HG03039 (cell line): ENCODE results near the gene CLEC14A.

ENCODE experiments used
- ATAC-seq: cut with Tn5 transposase; IDR thresholded peaks from one replicate; pipeline ENCODE4 v1.9.1; 2021; ENCODE audit warnings: mild to moderate bottlenecking, moderate library complexity; ENCODE audit not compliant: unreplicated experiment

CLEC14A gene

DNA sequence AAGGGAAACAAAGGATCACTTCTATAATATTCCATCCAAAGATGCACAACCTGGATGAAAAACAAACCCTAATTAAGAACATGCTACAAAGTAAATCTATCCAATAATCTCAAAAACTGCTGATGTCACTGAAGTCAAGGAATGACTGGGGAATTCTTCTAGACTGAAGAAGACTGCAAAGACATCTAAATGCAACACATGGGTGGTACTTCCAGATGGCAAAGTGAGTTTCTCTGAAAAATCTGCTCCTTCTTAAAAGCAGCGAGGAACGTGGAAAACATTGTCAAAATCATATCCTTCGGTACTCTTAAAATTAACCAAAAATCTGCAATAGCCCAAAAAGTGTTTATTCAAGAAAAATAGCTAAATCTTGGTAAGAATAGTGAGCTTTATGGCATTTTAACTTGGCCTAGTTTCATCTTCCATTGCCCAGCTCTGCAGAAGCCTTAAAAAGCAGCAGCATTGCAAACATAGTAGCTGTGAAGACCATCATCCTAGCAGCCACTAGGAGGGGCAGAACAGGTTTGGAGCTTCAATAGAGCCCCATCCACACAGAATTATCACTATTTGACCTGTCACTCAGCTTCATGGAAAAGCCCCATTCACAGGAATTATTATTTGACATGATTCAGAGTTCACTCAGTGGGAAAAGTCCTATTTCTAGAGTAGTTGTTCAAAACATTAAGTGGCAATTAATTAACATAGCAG is 7.4 kb downstream of the CLEC14A start:
- ATAC-seq = no peak

DNA sequence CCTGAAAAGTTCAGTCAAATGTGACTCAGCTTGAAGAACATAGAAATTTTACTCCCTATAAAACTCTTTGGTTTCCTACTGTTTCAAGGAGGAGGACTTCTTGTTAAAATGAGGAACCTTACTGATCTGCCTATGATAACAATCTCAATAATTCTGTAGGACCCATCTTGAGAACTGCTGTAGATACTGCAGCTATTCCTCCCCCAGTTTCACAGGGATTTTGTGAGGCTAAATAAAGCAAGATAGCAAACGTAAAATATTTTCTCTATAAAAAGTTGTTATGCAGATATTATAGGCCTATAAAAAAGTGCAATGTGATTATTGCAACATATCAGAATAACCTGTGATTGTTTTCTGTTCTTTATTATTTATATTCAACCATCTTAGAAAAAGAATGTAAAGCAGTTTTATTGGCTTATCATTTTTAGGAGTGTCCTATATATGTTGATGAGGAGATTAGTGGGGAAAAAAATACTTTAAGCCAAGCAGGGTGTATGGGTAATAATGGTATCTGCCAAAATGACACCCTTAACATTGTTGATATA is 12.1 kb downstream of the CLEC14A start:
- ATAC-seq = no peak

DNA sequence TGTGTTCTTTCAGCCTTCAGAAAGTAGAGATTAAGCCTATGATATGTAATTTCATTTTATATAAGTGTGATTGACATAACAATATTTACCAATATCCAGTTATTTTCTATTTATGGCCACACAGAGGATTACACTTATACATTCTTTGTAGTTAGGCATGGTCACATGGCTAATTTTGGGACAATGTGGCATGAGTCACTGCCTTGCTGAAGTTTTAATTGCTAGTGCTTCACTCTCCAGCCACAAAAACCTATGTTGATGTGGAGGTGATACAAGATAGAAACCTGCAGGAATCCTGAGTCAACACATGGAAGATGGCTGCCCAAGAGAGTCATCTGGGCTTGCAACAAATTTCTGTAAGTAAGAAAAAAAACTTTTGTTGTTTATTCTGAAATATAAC is 17.0 kb downstream of the CLEC14A start:
- ATAC-seq = no peak

DNA sequence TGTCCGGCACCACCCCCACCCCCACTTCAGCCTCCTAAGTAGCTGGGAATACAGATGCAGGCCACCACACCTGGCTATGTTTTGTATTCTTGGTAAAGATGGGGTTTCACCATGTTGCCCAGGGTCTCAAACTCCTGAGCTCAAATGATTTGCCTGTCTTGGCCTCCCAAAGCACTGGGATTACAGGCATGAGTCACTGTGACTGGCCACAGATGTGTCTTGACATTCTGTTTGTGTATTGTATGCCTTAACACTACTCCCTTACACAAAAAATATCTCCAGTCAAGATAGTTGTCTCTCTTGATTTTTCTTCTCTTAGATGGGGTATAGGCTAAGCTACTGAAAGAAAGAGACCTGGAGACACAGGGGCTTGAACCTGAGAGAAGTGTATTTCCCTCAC is 17.6 kb downstream of the CLEC14A start:
- no peak for ATAC-seq

DNA sequence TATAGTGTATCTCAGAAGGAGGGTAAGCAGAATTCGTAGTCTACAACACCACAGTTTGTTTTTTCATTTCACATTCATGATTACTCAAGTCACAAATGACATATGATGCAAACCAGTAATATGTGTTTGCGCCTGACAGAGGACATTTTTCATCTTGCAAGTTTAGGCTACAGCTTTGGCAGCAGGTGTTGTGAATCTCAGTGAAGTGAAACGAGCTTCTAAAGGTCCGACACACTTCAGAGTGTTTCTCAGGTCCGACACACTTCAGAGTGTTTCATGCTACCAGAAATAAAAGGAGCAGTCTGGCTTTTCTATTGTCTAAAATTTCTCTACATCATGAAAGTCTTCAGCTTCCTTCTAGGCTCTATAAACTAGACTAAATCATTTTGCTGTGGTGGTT is 22.7 kb downstream of the CLEC14A start:
- no peak for ATAC-seq

DNA sequence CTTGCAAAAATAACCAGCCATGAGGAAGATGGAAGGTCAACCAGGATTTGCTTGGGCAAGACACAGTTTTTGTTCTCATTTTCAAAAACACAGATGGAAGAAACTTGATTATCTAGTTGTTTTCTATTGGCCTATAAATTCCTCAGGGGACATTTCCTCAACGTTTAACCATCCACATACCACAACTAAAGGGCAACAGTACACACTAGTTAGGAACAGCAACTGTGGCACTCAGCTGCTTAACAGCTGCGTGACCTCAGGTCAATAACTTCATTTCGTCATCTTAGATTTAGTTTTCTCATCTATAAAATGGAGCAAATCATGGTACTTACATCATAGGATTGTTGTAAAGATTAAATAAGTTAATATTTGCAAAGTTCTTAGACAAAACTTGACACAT is 29.5 kb downstream of the CLEC14A start:
- no peak for ATAC-seq

DNA sequence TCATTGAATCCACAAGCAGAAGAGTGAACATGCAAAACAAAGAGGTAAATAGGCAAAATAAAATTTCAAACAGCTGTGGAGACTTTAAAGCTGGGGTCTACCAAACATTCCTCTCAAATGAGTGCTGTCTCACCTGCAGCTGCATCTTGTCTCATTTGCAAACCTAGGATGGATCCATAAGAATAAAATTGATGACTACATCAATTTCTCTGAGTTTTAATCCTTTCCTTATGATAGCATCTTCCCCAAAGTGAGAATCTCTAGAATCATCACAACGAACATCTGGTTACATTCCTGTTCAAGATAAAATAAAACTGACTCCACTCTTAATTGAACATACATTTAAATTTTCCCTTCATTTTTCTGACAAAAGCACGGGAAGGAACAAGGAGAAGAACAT is 29.9 kb downstream of the CLEC14A start:
- ATAC-seq = no peak

DNA sequence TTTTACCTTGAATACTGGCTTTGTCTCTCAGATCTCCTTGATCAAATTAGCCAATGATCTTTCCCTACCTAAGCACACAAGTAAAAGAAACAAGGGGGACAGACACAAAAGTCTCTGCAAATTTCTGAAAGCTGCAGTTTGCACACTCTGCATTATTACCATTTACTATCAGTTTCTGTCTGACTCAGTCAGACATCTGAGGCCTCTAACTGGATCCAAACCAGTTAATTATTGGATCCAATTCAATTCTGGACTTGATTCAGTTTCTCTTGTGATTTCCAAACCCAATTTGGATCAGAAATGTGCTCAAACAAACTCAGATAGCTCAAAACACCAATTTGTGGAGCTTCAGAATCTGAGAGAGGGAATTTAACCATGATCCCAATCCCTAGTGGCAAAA is 31.6 kb downstream of the CLEC14A start:
- no peak for ATAC-seq

DNA sequence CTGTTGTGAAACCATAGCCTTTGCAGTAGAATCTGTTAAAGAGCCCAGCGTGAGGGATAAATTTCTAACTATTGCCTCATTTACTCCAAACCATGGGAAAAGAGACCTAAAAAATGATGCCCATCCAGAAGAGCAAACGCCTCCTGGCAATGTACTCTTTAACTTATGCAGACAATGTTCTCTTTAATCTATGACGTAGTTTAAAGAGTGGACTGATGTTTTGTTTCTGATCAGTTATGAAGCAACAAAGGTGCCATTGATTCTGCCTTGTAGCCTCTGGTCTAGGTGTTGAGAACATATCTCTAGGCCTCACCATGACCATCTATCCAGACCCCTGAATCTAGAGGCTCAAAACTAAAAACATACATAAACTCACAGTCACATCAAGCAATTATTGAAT is 34.8 kb downstream of the CLEC14A start:
- ATAC-seq = no peak

DNA sequence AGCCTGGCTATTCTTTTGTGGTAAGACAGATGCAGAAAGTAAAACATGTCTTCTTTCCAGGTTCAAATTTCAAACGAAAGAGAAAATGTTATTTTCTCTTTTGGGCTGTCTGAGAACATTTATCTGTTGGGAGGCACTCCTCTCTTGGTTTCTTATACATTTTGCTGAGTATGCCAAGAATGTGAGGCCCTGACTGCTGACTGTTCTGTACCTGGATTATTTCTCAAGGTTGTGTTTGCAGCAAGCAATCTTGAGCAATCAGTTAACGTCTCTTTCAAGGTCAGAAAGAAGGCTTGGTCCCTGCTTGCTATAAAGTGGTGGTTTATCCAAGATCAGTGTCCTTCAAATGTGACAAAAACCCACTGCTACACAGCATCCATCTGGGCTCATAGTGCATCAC is 38.3 kb downstream of the CLEC14A start:
- no peak for ATAC-seq

DNA sequence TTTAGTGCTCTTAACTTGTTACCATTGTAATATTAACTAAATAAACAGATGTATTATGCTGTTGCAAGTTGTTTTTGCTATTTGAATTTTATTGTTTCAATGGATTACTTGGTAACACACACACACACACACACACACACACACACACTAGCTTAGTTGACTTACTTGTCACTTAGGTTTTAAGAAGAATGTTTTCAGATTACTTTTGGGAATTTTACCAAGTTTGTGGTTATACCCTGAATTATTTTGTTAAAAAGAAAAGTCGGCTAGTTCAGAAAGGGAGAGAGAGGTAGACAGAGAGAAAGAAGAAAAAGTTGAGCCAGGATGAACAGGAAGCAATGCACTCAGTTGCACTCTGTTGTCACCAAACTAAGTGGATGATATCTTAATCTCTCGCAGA is 42.9 kb downstream of the CLEC14A start:
- no peak for ATAC-seq

DNA sequence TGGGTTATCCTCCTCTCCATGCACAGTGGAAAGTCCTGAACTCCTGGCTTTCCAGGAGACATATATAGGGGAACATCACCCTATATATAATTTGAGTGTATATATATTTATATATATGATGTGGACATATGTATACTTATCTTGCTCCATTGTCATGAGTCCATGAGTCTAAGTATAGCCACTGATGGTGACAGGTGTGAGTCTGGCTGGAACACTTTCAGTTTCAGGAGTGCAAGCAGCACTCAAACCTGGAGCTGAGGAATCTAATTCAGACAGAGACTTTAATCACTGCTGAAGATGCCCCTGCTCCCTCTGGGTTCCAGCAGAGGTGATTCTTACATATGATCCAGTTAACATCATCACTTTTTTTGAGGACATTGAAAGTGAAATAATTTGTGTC is 43.8 kb downstream of the CLEC14A start:
- no peak for ATAC-seq

DNA sequence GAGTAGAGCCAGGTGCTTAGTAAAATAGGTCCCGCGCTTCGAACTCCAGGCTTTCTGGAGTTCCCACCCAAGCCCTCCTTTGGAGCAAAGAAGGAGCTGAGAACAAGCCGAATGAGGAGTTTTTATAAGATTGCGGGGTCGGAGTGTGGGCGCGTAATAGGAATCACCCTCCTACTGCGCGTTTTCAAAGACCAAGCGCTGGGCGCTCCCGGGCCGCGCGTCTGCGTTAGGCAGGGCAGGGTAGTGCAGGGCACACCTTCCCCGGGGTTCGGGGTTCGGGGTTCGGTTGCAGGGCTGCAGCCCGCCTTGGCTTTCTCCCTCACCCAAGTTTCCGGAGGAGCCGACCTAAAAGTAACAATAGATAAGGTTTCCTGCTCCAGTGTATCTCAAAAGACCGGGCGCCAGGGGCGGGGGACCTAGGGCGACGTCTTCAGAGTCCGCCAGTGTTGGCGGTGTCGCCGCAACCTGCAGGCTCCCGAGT is 44.6 kb downstream of the CLEC14A start:
- ATAC-seq = no peak

DNA sequence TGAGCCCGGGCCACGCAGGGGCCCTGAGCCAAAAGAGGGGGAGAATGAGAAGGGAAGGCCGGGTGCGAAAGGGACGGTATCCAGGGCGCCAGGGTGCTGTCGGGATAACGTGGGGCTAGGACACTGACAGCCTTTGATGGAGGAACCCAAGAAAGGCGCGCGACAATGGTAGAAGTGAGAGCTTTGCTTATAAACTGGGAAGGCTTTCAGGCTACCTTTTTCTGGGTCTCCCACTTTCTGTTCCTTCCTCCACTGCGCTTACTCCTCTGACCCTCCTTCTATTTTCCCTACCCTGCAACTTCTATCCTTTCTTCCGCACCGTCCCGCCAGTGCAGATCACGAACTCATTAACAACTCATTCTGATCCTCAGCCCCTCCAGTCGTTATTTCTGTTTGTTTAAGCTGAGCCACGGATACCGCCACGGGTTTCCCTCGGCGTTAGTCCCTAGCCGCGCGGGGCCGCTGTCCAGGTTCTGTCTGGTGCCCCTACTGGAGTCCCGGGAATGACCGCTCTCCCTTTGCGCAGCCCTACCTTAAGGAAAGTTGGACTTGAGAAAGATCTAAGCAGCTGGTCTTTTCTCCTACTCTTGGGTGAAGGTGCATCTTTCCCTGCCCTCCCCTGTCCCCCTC is 45.2 kb downstream of the CLEC14A start:
- ATAC-seq = no peak

DNA sequence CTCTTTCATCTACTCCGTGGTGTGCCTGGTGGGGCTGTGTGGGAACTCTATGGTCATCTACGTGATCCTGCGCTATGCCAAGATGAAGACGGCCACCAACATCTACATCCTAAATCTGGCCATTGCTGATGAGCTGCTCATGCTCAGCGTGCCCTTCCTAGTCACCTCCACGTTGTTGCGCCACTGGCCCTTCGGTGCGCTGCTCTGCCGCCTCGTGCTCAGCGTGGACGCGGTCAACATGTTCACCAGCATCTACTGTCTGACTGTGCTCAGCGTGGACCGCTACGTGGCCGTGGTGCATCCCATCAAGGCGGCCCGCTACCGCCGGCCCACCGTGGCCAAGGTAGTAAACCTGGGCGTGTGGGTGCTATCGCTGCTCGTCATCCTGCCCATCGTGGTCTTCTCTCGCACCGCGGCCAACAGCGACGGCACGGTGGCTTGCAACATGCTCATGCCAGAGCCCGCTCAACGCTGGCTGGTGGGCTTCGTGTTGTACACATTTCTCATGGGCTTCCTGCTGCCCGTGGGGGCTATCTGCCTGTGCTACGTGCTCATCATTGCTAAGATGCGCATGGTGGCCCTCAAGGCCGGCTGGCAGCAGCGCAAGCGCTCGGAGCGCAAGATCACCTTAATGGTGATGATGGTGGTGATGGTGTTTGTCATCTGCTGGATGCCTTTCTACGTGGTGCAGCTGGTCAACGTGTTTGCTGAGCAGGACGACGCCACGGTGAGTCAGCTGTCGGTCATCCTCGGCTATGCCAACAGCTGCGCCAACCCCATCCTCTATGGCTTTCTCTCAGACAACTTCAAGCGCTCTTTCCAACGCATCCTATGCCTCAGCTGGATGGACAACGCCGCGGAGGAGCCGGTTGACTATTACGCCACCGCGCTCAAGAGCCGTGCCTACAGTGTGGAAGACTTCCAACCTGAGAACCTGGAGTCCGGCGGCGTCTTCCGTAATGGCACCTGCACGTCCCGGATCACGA is 46.0 kb downstream of the CLEC14A start:
- ATAC-seq = no peak

DNA sequence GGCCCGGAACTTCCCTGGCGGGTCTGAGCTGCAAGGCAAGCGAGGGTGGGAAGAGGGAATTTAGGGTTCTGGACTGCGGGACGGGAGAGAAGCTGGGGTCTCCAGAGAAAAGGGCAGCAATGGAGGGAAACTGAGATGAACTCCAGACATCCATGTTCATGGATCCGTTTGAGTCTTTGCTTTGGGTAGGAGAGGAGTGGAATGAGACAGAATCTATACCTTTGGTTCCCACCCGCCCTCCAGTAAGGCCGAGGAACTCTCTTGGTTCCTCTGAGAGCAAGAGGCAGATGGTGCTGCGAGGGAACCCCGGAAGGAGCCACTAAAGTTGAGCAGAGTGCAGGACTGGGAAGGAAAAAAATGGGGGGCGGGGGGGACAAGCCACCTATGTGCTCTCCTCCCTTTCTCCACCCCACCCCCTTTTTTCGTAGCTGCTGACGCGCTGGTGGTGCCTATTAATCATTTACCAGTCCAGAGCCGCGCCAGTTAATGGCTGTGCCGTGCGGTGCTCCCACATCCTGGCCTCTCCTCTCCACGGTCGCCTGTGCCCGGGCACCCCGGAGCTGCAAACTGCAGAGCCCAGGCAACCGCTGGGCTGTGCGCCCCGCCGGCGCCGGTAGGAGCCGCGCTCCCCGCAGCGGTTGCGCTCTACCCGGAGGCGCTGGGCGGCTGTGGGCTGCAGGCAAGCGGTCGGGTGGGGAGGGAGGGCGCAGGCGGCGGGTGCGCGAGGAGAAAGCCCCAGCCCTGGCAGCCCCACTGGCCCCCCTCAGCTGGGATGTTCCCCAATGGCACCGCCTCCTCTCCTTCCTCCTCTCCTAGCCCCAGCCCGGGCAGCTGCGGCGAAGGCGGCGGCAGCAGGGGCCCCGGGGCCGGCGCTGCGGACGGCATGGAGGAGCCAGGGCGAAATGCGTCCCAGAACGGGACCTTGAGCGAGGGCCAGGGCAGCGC is 47.0 kb downstream of the CLEC14A start:
- no peak for ATAC-seq

DNA sequence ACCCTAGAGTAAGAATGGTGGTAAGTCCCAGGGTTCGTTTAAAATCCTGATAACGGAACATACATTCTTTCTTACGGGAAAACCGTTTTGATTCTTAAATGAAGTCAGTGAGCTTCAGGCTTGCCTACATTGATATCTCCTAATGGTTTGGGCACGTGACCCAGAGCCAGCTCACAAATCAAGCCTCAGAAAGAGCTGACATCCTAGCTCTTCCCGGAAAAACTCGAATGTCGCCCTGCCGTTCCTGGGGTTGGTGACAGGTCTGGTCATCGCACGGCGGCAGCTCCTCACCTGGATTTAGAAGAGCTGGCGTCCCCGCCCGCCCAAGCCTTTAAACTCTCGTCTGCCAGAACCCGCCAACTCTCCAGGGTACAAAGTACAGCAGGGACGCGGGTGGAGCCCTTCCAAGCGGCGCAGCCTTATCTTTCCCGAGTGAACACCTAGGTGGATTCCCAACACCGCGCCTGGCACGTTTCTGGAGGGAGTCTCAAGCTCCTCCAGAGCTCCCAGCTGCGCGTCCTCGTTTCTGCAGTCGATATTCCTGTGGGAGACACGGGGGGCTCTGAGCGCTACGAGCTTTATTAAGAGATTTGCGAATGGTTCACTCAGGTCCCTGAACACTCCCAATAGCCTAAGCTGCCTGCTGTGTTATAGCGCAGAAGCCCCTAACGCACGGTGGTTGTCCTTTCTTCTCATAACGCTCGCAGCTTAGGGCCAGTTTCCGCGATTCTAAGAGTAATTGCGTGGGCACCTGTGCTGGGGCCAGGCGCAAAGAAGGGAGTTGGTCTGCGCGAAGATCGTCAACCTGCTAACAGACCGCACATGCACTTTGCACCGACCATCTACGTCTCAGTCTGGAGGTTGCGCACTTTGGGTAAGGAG is 47.9 kb downstream of the CLEC14A start, which contains the start of gene SSTR1:
Gene SSTR1, plus strand, starts transcription at position 169 of the 882 bp plus-strand sequence. CDS start 1,486 bp downstream, outside the sequence.
- no peak for ATAC-seq

DNA sequence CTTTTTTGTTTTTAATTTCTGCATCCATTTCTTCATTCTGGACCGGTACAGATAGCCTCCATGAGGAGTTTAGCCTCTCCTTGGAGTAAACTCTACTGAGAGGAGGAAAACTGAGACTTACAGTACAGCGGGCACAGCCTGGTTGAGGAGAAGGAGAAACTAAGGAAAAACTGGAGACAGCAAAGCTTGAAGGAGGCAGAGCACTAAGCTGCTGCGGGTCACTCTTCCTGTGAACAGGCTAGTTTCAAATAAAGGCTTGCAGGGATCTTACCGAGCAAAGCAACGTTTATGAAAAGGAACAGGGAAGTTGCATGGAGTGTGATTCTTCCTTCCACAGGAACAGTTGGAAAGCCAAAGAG is 48.5 kb downstream of the CLEC14A start:
- ATAC-seq = no peak
